Mucosa of gallbladder (tissue), 1 donor: ENCODE results near the gene DTNB. TPM values are rescaled to one million over a fixed set of nuclear protein-coding genes. Genes with fewer than 3 reads are reported as not detected.
"Not testable (repeated sequence)": the region's sequence is repeated elsewhere in the genome, so short reads cannot be mapped to it uniquely, and the experiment has no call there.

Source experiments
- DNase-seq: peaks from one replicate; pipeline ENCODE4 v3.0.0-alpha.2; 2020; ENCODE audit warnings: low spot score
- total RNA-seq: library from RNA; stranded (reverse); gene quantifications from one replicate; pipeline ENCODE4 v1.2.1, GENCODE V29; 2021
- donor health status: DM: no; HTN: no; CAD: no.

The DTNB gene
- total RNA-seq, result 35.9 TPM

DNA sequence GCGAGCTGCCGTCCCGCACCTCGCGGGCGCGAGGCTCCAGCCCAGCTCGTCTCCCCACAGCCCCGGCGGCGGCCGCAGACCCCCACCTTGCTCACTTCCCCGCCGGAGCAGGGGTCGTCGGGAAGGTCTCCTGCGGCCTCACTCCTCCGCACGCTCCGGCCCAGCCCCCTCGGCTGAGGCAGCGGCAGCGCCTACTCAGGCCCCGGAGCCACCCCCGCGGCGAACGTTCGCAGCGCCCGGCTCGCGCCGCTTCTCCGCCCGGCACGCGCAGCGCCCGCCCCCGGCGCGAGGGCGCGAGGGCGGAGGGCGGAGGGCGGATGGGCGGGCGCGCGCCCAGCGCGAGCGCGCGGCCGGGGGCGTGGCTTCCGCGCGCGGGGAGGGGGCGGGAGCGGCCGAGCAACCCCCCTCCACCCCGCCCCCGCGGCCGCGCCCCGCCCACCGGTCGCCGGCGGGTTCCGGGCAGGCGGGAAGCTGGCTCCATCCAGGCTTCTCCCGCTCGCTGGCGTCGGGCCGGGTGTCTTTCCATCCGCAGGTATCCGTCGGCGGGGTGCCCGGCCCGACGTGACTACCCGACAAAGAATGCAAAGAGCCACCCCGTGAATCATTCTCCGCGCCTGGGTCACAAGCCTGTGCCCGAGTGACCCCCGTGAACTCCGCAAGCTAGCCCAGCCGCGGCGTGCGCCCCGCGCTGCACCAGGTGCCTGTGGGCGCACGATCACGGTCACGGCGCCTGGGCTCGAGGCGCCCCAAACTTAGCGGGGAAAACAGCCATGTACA, at the start of gene DTNB:
Gene DTNB, minus strand, starts transcription at position 278 of the 777 bp plus-strand sequence. CDS start 20,917 bp downstream, outside the sequence.
- DNase-seq, result peak; percentile 78

DNA sequence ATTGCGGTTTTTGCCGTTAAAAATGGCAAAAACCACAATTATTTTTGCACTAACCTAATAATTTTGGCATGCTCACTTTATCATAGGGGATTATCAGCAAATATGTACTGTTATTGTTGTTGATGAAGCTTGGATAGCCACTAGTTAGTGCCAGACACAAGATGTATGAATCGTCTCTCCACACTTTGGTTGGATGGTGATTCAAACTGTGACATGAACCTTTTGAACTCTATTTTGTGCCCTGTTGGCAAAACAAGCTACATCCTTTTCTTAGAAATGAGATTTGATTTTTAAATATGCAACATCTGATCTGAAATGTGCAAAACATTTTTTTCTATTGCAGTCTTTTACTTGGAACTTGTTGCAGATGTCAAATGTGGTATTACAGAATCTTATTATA, 48.8 kb upstream of the DTNB start:
- DNase-seq, result no peak

DNA sequence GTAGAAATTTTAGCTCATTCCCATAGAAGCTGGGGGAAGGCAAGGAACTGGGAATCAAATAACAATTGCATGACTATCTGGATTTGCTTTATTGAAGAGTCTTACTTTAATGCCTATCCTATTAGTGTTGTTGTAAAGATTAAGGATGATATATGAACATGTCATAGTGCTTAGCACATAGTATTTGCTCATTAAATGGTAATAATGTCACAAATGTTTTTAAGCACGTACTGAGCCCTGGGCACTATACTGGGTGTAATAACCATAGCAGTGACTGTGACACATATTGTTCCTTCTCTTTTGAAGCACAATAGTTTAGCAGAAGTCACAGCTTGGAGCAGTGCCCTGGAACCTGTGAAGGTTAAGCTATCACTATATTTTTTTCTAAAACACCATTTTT, 47.2 kb upstream of the DTNB start:
- no peak for DNase-seq

DNA sequence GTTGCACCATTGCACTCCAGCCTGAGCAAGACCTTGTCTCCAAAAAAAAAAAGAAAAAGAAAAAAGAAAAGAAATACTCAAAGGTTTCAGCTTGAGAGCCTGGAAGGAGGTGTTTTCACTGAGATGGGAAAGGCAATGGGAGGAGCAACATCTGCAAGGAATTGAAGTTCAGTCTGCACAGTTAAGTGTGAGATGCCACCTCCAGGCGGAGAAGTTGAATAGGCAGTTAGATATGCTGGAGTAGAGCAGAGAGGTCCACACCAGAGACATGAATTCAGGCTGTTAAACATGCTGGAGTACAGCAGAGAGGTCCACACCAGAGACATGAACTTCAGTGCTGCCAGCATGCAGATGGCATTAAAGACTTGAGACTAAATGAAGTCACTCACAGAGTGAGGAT, 41.4 kb upstream of the DTNB start:
- DNase-seq, result no peak

DNA sequence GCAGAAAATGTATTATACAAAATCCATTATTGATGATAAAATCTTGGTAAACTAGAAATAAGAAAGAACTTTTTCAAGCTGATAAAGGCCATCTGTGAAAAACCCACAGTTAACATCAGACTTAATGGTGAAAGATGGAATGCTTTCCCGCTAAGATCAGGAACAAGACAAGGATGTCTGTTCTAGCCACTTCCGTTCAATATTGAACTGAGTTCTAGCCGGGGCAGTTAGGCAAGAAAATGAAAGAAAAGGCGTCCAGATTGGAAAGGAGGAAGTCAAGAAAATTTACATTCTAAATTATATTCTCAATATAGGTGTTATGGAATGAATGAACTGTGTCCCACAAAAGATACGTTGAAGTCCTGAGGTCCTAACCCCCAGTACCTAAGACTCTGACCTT, 39.1 kb upstream of the DTNB start:
- DNase-seq, result no peak

DNA sequence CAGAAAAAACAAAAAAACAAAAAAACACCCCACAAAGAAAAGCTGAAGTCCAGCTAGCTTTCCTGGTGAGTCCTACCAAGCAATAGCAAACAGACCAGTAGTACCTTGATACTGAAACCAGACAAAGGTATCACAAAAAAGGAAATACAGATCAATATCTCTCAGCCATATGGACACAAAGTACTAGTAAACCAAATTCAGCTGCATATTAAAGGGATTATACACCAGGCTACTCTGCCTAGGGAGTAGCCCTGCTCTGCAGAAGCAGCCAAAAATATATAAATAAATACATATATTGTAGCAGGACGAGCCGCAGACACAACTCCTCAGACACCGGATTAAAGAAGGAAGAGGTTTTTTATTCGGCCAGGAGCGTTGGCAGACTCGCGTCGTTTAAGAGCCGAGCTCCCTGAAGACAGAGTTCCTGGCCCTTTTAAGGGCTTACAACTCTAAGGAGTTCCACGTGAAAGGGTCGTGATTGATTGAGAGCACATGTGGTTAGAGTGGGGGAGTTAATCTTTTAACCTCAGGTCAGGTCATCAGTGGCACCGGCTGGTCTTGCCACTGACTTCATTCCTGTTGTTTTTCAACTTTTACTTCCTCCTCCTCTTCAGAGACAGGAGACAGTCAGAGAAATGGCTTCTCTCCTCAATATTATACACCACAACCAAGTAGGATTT, 38.4 kb upstream of the DTNB start:
- peak; percentile 34 for DNase-seq

DNA sequence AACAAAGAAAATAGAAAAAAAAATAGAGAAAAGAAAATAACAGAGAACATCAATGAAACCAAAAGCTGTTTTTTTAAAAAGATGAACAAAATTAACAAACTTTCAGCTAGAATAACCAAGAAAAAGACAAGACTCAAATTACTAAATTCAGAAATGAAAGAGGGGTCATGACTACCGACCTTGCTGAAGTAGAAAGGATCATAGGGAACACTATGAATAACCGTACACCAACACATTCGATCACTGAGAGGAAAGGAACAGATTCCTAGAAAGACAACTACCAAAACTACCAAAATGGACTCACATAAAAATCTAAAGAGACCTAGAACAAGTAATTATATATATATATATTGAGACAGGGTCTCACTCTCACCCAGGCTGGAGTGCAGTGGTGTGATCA, 37.4 kb upstream of the DTNB start:
- no peak for DNase-seq

DNA sequence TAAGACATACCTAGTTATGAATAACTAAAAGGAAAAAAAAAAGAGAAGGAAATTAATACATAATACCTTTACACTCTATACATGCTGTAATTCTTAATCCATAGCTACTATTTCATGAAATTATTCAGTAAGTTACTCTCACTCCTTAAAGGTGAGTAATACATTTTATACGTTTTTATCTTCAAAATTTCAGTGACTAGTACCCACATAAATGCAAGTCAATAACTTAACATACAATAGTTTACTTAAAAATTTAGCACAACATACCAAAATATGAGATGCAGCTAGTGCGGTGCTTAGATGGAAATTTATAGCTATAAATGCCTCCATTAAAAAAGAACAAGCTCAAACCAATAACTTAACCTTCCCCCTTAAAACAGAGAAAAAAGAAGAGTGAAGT, 36.0 kb upstream of the DTNB start:
- no peak for DNase-seq

DNA sequence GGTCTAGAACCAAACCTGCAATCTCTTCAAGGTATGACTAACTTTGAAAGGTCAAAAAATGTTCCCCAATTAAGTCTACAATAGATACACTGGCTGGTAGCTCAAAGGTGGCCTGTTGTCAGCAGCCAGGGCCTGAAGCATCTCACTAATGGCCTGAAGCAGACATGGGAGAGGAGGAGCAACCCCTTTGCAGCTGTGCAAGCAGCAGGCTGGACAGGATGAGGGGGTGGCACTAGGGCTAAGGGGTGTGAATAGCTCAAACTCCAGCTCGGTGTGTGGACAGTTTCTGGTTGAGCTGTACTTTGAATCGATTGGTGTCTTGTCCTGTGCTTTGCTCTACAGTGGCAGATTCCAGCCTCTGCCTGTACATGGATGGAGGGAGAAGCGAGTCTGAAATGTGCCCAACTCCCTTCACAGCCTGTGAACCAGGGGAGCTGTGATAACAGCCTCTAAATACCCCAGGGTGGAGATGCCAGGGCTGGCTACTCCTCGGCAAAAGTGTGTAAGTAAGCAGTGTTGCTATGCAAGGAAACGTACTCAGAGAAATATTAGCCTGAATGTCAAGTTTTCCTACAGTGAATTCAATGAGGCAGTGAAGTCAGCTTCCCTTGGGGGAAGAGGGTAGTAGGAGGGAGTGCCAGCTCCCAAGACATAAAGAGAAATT, 34.7 kb upstream of the DTNB start:
- DNase-seq, result no peak

DNA sequence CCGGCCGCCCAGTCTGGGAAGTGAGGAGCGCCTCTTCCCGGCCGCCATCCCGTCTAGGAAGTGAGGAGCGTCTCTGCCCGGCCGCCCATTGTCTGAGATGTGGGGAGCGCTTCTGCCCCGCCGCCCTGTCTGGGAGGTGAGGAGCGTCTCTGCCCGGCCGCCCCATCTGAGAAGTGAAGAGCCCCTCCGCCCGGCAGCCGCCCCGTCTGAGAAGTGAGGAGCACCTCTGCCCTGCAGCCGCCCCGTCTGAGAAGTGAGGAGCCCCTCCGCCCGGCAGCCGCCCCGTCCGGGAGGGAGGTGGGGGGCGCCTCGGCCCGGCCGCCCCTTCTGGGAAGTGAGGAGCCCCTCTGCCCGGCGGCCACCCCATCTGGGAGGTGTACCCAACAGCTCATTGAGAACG, 32.2 kb upstream of the DTNB start:
- DNase-seq, result not testable (repeated sequence)

DNA sequence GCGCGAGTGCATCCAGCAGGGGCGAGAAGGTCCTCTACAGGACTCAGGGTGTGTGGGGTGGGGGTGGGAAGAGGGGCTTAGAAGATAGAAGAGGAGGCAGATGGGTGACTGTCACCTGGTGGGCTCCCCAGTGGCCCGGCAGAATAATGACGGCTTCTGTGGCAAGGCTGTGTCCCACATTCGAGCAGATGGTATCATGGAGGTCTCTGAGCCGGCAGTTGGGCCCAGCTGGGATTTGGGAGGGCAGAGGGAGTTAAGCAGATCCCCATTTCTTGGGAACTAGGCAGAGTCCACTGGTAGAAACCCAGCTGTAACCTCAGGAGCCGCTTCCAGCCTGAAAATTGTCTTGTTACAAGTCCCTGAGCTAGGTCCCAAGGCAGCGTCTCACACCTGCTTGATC, 28.4 kb upstream of the DTNB start:
- no peak for DNase-seq

DNA sequence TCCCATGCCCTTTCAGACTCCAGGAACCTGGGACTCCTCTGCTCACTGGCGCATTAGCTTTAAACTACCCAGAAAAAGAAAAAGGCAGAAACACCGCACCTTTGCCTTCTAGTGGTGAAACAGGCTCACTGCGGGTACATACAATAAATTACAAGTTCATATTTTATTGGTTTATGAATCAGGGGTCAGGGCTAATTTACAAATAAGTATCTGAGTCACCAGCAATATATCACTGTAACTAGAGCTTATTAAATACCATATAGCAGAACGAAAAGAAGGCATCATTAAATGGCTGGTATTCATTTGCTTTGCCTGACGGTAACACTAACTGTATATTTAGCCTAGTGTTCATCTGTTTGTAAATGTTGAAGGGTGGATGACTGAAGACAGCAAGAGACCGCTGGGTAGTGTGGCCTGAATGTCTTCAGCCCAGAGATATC, 26.9 kb upstream of the DTNB start:
- peak; percentile 19 for DNase-seq

DNA sequence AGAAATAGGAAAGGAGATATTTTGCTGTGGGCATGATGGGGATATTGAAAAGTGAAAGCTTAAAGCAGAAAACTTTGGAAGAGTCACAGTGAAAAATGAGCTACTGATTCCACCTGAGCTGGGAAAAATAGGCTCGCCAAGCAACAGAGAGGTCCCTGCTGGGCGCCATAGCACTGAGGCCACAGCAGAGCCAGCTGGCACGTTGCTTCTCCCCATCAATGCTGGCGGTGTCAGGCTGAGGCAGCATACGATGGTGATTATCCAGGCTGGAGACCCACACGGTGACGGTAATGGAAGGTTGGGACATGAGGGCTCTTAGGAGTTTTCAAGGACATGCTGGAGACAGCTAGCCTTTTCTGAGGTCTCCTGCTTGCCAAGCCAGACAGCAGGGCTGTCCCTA, 25.8 kb upstream of the DTNB start:
- no peak for DNase-seq

DNA sequence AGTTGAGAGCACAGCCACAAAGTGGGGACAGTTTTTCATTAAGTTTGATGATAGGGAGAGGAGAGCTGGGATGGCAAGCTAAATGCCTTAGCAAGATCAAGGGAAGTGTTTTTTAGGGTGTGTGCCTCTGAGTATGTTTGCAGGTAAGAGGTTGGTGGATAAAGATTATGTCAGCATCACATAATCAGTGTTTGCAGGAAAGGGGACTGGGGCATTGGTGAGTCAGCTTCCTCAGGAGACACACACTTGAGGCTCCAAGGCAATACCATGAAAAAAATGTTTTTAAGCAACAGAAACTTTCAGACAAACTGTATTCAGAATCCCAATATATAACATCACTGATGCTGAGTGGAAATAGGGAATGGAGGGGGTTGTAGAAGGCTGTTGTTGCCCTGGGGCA, 25.4 kb upstream of the DTNB start:
- DNase-seq, result no peak

DNA sequence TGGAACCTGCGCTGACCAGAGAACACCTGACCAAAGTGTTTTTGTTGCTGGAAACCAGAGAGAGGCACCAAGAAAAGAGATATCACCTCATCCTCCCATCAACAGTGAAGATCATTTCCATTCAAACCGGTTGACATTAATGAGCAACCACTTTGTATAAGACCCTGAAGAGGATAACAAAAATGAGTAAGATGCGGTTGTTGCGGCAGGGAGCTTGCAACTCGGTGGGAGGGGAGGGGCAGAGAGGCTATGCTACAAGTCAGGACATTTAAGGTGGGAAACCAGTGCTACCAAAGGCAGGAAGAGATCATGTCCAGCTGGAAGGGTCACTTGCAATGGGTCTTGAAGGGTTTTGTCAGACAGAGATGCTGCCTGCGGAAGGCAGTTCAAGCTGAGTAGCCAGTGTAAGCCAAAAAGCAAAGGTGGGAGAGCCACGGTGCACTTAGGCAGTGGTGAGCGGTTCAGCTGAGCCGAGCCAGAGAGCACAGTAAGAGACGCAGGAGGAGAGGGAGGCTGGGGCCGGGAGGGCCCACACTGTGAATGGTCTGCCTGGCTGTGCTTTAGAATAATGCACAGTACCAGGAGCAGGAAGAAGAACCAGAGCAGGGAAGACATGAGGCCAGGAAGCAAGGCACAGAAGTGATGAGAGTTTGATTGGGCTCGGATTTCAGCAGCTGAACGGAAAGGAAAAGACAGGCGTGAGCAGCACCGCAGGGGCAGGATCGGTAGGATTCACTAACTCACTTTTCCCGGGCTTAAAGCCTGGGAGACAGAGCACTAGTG, 24.4 kb upstream of the DTNB start:
- no peak for DNase-seq

DNA sequence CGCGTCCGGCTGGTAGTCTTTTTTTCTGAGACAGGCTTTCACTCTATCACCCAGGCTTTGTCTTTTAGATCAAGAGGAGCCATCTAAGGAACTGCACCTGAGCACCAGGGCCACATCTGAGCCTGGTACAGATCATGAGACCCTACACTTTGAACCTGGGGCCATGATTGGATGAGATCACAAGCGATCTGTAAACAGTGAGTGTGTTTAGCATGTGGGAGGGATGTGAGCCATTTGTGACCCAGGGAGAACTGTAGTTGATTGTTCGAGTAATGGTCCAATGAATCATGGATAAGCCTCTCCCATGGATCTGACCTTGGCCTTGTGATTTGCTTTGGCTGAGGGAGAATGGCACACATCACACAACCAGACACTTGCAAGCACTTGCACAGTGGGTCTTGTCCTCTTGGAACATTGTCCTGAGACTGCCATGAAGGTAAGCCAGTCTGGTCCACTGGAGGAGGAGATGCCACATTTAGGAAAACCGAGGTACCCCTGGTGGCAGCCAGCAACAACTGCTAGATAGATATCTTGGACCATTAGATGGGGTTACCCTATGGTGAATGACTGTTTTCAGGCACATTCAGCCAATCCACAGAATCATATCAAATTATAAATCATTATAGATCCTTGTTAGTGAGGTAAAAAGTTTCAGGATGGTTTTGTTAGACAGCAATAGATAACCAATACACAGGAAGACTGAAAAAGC, 19.5 kb upstream of the DTNB start:
- peak; percentile 24 for DNase-seq

DNA sequence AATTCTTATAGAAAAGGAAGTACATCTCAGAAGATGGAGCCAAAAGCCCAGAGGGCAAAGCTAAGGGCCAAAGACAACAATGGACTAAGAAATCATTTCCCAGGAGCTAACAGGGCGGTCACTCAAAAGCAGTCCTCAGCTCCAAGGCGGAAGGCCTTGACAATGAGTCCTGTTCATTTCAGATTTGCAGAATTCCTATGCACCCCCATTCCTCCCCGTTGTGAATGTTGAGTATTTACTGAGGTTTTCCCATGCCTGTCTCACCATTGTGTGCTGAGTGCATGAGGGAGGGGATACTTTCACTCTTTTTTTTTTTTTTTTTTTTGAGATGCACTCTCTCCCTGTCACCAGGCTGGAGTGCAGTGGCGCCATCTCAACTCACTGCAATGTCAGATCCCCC, 18.8 kb upstream of the DTNB start:
- DNase-seq, result peak; percentile 48

DNA sequence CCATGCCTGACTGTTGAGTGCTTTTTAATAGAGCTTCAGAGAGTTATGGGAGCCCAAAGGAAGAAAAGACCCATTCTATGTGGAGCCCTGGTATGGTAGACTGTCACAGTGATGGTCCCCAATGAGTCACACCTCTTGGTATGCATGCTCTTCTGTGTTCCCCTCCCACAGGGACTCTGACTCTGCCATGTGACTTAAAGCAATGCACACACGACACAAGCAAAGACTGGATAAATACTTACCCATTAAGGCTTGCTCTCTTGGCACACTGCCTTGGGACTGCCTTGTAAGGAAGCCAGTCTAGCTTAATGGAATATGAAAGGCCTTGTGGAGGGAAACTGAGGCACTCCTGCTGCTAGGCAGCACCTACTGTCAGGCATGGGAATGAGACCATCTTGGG, 16.7 kb upstream of the DTNB start:
- peak; percentile 62 for DNase-seq

DNA sequence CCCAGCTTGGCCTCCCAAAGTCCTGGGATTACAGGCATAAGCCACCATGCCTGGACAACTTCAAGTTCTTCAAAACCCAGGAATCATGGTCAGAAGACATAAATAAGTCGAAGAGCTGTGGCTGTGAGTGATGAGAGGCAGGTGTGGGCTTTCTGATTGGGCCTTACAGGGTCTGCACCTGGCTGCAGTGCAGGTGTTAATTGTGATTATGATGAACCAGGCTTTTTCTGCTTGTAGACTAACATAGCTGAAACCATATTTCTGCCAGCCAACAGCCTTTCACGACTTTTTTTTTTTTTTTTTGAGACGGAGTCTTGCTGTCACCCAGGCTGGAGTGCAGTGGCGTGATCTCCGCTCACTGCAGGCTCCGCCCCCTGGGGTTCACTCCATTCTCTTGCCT, 14.9 kb upstream of the DTNB start:
- DNase-seq, result no peak

DNA sequence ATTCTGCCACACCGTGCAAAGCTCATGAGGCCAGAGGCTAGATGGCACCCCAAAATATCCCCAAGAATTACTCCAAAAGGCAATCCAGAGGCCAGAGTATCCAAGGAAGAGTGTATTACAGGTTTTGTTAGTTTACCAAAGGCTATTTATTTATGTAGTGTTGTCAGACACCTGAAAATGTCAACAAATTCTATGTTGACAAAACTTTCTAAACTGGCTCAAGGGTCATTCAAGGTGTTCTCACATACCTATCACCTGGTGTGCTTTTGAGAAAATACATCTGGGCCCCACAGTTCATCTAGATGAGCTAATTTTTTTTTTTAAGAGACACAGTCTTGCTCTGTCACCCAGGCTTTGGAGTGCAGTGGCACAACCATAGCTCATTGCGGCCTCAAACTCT, 12.4 kb upstream of the DTNB start:
- no peak for DNase-seq
